ENCODE data around the gene SYNE2.
"Not testable (repeated sequence)": the region's sequence is repeated elsewhere in the genome, so short reads cannot be mapped to it uniquely, and the experiment has no call there.

SYNE2 gene

GRCh38 chr14:63852817-63853731, at the start of gene SYNE2:
Gene SYNE2 (plus strand): TSS chr14:63853004. CDS start chr14:63909149, 56,145 bp downstream.
- no peak for DNase-seq (ENCODE audit: low read depth)
- peak within 1 kb of the TSS; percentile 56 for H3K4me3 ChIP-seq (ENCODE audit: control insufficient read depth, low read depth, low read length)
- TF ChIP-seq CTCF (IDR thresholded peaks at IDR 0.05; ENCODE audit: control insufficient read depth, insufficient read depth, low read depth, low read length, missing control alignments), result no peak

GRCh38 chr14:63803221-63803791, 49.5 kb upstream of the SYNE2 start:
- not testable (repeated sequence) for DNase-seq (ENCODE audit: low read depth); H3K4me3 ChIP-seq (ENCODE audit: control insufficient read depth, low read depth, low read length)

- not testable (repeated sequence) for H3K4me3 ChIP-seq (ENCODE audit: control insufficient read depth, low read depth, low read length); DNase-seq (ENCODE audit: low read depth)
Measured at GRCh38 chr14:63806064-63806463, 46.7 kb upstream of the SYNE2 start.

- not testable (repeated sequence) for H3K4me3 ChIP-seq (ENCODE audit: control insufficient read depth, low read depth, low read length); DNase-seq (ENCODE audit: low read depth)
Measured at GRCh38 chr14:63811692-63812091, 41.1 kb upstream of the SYNE2 start.

- no peak for DNase-seq (ENCODE audit: low read depth)
- TF ChIP-seq CTCF (IDR thresholded peaks at IDR 0.05; ENCODE audit: control insufficient read depth, insufficient read depth, low read depth, low read length, missing control alignments), result no peak
- no peak overlapping the region for H3K4me3 ChIP-seq (ENCODE audit: control insufficient read depth, low read depth, low read length)
Measured at GRCh38 chr14:63833728-63834127, 19.1 kb upstream of the SYNE2 start.

GRCh38 chr14:63840981-63841380, 11.8 kb upstream of the SYNE2 start:
- peak; percentile 8 for TF ChIP-seq CTCF (IDR thresholded peaks at IDR 0.05; ENCODE audit: control insufficient read depth, insufficient read depth, low read depth, low read length, missing control alignments)
- DNase-seq (ENCODE audit: low read depth), result no peak
- H3K4me3 ChIP-seq (ENCODE audit: control insufficient read depth, low read depth, low read length), result no peak overlapping the region

GRCh38 chr14:63843796-63844195, 9.0 kb upstream of the SYNE2 start:
- no peak for TF ChIP-seq CTCF (IDR thresholded peaks at IDR 0.05; ENCODE audit: control insufficient read depth, insufficient read depth, low read depth, low read length, missing control alignments)
- no peak overlapping the region for H3K4me3 ChIP-seq (ENCODE audit: control insufficient read depth, low read depth, low read length)

GRCh38 chr14:63848890-63849289, 3.9 kb upstream of the SYNE2 start:
- DNase-seq (ENCODE audit: low read depth), result no peak
- H3K4me3 ChIP-seq (ENCODE audit: control insufficient read depth, low read depth, low read length), result no peak overlapping the region
- TF ChIP-seq CTCF (IDR thresholded peaks at IDR 0.05; ENCODE audit: control insufficient read depth, insufficient read depth, low read depth, low read length, missing control alignments), result no peak

More at GRCh38 chr14:63843796-63844195, 9.0 kb upstream of the SYNE2 start:
- no peak for DNase-seq (ENCODE audit: low read depth)

All from AG09309 (cell line).